Esophagus squamous epithelium (tissue), 5 donors: ENCODE results near the gene PTTG1. TPM values are rescaled to one million over a fixed set of nuclear protein-coding genes. Genes with fewer than 3 reads are reported as not detected.

Experiments
- DNase-seq: peaks from one replicate; lab custom pipeline; 2025; lab: John Stamatoyannopoulos, UW
- H3K27ac ChIP-seq, 4 donors: fragments of 200-600 bp; sonication (generic); one replicate each; pipeline ENCODE4 v1.5.1; 2016 to 2019; ENCODE audit warnings: mild to moderate bottlenecking in 1 of 4
- H3K27me3 ChIP-seq, 4 donors: fragments of 200-600 bp; sonication (generic); 1 replicate in 3 of 4; 2 replicates in 1 of 4; pipeline versions ENCODE4 v1.5.1 to v1.6.0; 2017 to 2021; ENCODE audit warnings: antibody characterized with exemption in 1 of 4
- H3K36me3 ChIP-seq, 3 donors: fragments of 200-600 bp; sonication (generic); one replicate each; pipeline ENCODE4 v1.5.1; 2016 to 2019
- H3K4me1 ChIP-seq, 3 donors: fragments of 200-600 bp; sonication (generic); one replicate each; pipeline ENCODE4 v1.5.1; 2017 to 2019
- H3K4me3 ChIP-seq, 4 donors: fragments of 200-600 bp; sonication (generic); 1 replicate in 3 of 4; 2 replicates in 1 of 4; pipeline ENCODE4 v1.5.1; 2016 to 2019; ENCODE audit warnings: mild to moderate bottlenecking in 2 of 4, moderate library complexity in 1 of 4
- H3K9me3 ChIP-seq, 3 donors: fragments of 200-600 bp; sonication (generic); one replicate each; pipeline ENCODE4 v1.5.1; 2016 to 2019
- POLR2A ChIP-seq, 4 donors: fragments of 450-650 bp; IDR thresholded peaks; one replicate each; pipeline ENCODE4 v1.6.1; 2017; ENCODE audit warnings: antibody characterized with exemption in 4 of 4, mild to moderate bottlenecking in 4 of 4, moderate library complexity in 3 of 4
- WGBS, 2 donors: methylation state at CpG; one replicate each; pipeline ENCODE4 v1.1.5; 2018; 5-methylcytosine and 5-hydroxymethylcytosine counted together
- intact Hi-C: fragments of 100-400 bp; cut with DNase I; formaldehyde crosslinking; loops from one replicate; pipeline ENCODE4 v1.15.0; 2022
- total RNA-seq, 4 donors: library from RNA; depleted of rRNA; stranded (reverse); fragments of >200 nt; gene quantifications; one replicate each; pipeline ENCODE4 v1.1.0, GENCODE V29; 2016
- TF ChIP-seq, protein P1 (sequence below), 6 experiments: fragments of 450-650 bp in 4 of 6; fragments of 200-600 bp in 2 of 6; sonication (generic) in 2 of 6; IDR thresholded peaks; one replicate each; pipeline ENCODE4 v1.5.1; 2016 to 2019; ENCODE audit warnings: antibody characterized with exemption in 6 of 6, mild to moderate bottlenecking in 4 of 6, moderate library complexity in 4 of 6
- donor health status: DM: yes; HTN: yes; CAD: no.

Gene PTTG1
- total RNA-seq, 4 donors from 2014 or later: 89.6 to 134 (median 90.1) TPM

DNA sequence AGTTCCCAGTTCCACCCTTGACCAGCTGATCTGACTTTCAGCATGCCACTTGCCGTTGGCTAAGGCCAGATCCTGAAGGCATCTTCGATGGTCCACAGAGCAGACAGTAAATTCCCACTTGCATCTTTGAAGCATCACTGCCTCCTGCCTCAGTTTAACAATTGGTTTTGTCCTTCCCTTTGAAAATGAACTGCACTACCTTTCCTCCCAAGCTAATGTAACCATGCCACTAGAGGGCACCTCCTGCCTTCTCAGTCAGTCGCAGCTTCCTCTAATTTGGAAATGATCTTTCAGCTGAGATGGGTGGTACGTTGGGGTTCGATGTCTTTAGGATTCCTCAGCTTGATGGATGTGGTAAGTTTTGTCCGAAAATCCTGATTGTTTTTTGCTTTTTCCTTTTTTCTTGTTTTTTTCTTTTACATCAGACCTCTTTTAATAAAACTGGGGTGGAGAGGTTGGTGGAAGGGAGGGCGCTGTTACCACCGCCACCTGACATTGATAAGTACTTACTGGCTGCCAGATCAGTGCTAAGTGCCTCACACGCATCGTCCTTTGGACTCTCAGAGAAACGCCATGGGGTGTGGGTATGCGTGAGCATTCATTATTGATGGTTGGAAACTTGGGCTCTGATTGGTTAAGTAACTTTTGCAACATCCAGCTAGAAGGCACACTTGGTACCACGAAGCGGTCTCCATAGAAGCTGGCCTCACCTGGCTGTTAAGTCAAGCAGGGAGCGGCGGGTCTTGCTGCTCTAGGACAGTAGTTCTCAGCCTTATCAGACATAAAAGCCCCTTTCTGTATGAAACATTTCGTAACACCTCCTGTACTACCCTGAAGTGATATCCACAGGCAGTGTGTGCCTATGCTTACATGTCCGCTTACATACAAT is 16.9 kb downstream of the PTTG1 start:
- TF ChIP-seq, protein P1, sequence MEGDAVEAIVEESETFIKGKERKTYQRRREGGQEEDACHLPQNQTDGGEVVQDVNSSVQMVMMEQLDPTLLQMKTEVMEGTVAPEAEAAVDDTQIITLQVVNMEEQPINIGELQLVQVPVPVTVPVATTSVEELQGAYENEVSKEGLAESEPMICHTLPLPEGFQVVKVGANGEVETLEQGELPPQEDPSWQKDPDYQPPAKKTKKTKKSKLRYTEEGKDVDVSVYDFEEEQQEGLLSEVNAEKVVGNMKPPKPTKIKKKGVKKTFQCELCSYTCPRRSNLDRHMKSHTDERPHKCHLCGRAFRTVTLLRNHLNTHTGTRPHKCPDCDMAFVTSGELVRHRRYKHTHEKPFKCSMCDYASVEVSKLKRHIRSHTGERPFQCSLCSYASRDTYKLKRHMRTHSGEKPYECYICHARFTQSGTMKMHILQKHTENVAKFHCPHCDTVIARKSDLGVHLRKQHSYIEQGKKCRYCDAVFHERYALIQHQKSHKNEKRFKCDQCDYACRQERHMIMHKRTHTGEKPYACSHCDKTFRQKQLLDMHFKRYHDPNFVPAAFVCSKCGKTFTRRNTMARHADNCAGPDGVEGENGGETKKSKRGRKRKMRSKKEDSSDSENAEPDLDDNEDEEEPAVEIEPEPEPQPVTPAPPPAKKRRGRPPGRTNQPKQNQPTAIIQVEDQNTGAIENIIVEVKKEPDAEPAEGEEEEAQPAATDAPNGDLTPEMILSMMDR (IDR thresholded peaks at IDR 0.05): peak; percentile 51 to 70 (median 65)
- TF ChIP-seq POLR2A (IDR thresholded peaks at IDR 0.05): no peak
- H3K4me1 ChIP-seq: peaks cover 4 to 30% (median 7%) of the 10 kb centered on the region in 3 donors
- H3K27me3 ChIP-seq: no peaks in the 10 kb centered on the region
- no peaks in the 10 kb centered on the region for H3K9me3 ChIP-seq
- 1 to 4% methylated on average over 14 to 15 of the region's 18 CpGs for WGBS, 2 donors
- no peaks in the 10 kb centered on the region for H3K36me3 ChIP-seq
- peak overlapping the region in 3 of 4 donors; percentile 42 to 66 (median 64) for H3K27ac ChIP-seq
- intact Hi-C loops: no loop called here
- no peak for DNase-seq
- H3K4me3 ChIP-seq: peak overlapping the region; percentile 10 to 59 (median 45)

DNA sequence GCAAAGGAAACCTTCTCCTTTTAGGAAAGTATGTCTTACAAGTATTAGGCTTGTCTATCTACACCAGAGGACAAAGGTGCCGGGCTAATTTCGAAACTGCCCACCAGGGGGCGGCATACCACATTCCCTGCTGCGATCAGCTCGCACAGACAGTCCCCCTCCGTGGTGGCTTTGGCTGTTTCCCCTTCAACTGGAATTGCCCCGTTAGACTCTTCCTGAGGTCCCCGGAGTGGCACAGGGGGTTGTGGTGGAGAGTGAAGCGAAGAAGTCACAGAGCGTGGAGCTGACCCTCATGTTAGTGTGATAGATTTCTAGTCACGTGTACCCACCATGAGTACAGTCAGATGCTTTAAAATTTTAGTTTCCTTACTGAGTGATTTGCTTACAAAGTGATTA is 17.5 kb downstream of the PTTG1 start:
- peak overlapping the region; percentile 10 to 59 (median 45) for H3K4me3 ChIP-seq
- peaks cover 4 to 24% (median 4%) of the 10 kb centered on the region in 3 donors for H3K4me1 ChIP-seq
- no peaks in the 10 kb centered on the region for H3K27me3 ChIP-seq
- peak overlapping the region in 3 of 4 donors; percentile 42 to 66 (median 64) for H3K27ac ChIP-seq
- no peaks in the 10 kb centered on the region for H3K36me3 ChIP-seq
- intact Hi-C loops: no loop called here
- WGBS, 2 donors: 0 to 2% methylated on average over 11 of the region's 11 CpGs
- TF ChIP-seq, protein P1 (IDR thresholded peaks at IDR 0.05): peak; percentile 90 to 95 (median 92)
- no peak for TF ChIP-seq POLR2A (IDR thresholded peaks at IDR 0.05)
- H3K9me3 ChIP-seq: no peaks in the 10 kb centered on the region
- peak; percentile 42 for DNase-seq

DNA sequence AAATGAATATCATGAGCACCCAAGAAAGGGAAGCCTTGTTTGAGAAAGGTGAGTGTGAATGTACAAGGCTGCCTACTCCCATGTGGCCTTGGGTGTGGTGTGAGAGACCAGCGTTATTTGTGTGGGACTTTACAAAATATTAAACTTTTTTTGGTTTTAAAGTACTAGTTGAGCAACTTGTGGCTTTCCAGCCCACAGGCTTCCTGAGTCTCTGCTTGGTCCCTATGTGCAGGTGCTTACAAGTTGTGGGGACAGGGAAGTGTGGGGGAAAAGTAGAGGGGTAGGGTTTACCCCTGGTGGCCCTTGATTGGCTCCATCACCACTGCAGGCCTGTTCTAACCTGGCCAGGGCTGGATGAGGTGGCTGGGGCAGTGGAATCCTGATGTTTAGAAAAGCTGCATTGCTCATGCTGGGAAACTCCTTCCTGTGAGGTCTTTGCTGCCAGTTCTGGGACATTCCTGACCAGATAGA is 19.7 kb downstream of the PTTG1 start:
- intact Hi-C loops: loop anchor here (10.0 kb wide), 1 partner anchor 63 kb away; no protein-coding TSS in a partner anchor

DNA sequence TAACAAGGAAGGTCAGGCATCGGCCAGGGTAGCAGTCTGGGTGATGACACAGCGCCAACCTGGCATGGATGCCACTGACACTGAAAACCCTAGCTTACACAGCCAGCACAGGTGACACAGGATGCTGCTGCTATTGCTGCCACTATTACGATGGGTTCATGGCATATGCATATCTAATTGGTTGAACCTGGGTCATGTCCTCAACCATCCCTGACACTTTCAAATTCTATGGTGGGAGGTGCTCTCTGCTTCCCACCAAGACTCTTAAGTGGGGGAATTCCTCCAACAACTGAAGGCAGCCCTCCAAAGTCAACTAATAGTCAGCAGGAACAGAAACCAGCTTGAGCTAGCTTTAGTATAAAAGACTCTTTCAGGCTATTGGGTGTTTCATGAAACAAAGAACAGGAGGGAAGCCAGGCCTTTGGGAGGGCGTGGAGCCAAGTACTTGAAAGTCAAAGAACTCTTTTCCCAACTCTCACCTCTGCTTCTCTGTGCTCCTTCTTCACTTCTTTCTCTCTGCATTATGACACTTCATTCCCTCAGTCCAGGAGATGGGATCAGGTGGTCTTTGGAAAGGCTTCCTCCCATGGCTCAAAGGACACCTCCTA is 21.3 kb downstream of the PTTG1 start:
- Histone ChIP-seq H3K9me3 (no peaks in the 10 kb centered on the region), H3K27me3 (no peaks in the 10 kb centered on the region), H3K4me3 (no peak overlapping the region), H3K27ac (no peak overlapping the region), H3K4me1 (peaks cover 4 to 17% (median 4%) of the 10 kb centered on the region in 3 donors), H3K36me3 (no peaks in the 10 kb centered on the region)
- intact Hi-C loops: loop anchor here (10.0 kb wide), 1 partner anchor 62 kb away; no protein-coding TSS in a partner anchor
- TF ChIP-seq POLR2A (IDR thresholded peaks at IDR 0.05): no peak
- TF ChIP-seq, protein P1 (IDR thresholded peaks at IDR 0.05): no peak
- DNase-seq: no peak
- WGBS, 2 donors: 51 to 54% methylated on average over 4 of the region's 4 CpGs

More for the DNA sequence above, 19.7 kb downstream of the PTTG1 start:
- Histone ChIP-seq H3K27ac (no peak overlapping the region), H3K36me3 (no peaks in the 10 kb centered on the region), H3K9me3 (no peaks in the 10 kb centered on the region), H3K27me3 (no peaks in the 10 kb centered on the region), H3K4me3 (no peak overlapping the region), H3K4me1 (peaks cover 4 to 17% (median 4%) of the 10 kb centered on the region in 3 donors)
- TF ChIP-seq, protein P1 (IDR thresholded peaks at IDR 0.05): no peak
- TF ChIP-seq POLR2A (IDR thresholded peaks at IDR 0.05): no peak
- 0 to 10% methylated on average over 1 of the region's 1 CpG for WGBS, 2 donors
- no peak for DNase-seq
